H1 (cell line): Measurements from ENCODE around the gene BSDC1. TPM values are rescaled to one million over a fixed set of nuclear protein-coding genes. Genes with fewer than 3 reads are reported as not detected.

ENCODE experiments used
- CTCF ChIA-PET: fragments of 300-600 bp; sonication (Branson Sonifier 250); formaldehyde crosslinking; loops from one replicate; lab custom pipeline; 2021; ENCODE audit not compliant: partially characterized antibody; lab: Charles Lee
- POLR2A ChIA-PET: fragments of 300-600 bp; sonication (Branson Sonifier 250); formaldehyde crosslinking; loops from one replicate; lab custom pipeline; 2021; ENCODE audit warnings: inconsistent platforms; ENCODE audit not compliant: partially characterized antibody; lab: Charles Lee
- DNase-seq, 2 experiments: peaks; one replicate each; pipeline versions ENCODE4 v3.0.0 to v3.0.0-alpha.2; 2010 to 2022; ENCODE audit warnings: low spot score in 2 of 2, low read depth in 1 of 2, mixed read lengths in 1 of 2
- FAIRE-seq: peaks from 2 replicates; lab custom pipeline; 2011; peaks lifted over from hg19 to GRCh38; lab: Jason Lieb, UNC
- H2AFZ ChIP-seq: 2 replicates; pipeline ENCODE4 v1.8.1; 2012; ENCODE audit warnings: low read length, inconsistent platforms
- H2AK5ac ChIP-seq: 2 replicates; pipeline ENCODE4 v1.6.1; 2013; ENCODE audit warnings: low read depth, low read length
- H2BK120ac ChIP-seq: replicated peaks from 2 replicates; pipeline ENCODE3; 2013; ENCODE audit warnings: low read depth, low read length, inconsistent platforms
- H2BK12ac ChIP-seq: 2 replicates; pipeline ENCODE4 v1.6.1; 2013; ENCODE audit warnings: low read depth, low read length
- H2BK15ac ChIP-seq: 2 replicates; pipeline ENCODE4 v1.6.1; 2013; ENCODE audit warnings: low read length
- H2BK20ac ChIP-seq: 2 replicates; pipeline ENCODE4 v1.6.1; 2013; ENCODE audit warnings: low read length
- H2BK5ac ChIP-seq: 2 replicates; pipeline ENCODE4 v1.6.1; 2013; ENCODE audit warnings: low read depth, low read length
- H3K14ac ChIP-seq: 2 replicates; pipeline ENCODE4 v1.6.1; 2013; ENCODE audit warnings: inconsistent platforms; ENCODE audit not compliant: insufficient read length
- H3K18ac ChIP-seq: 2 replicates; pipeline ENCODE4 v1.6.1; 2013; ENCODE audit warnings: low read length; ENCODE audit errors: extremely low read depth
- H3K23ac ChIP-seq: 2 replicates; pipeline ENCODE4 v1.6.1; 2013; ENCODE audit warnings: inconsistent platforms; ENCODE audit not compliant: insufficient read length
- H3K23me2 ChIP-seq: 2 replicates; pipeline ENCODE4 v1.6.1; 2013; ENCODE audit warnings: low read depth, low read length
- H3K27ac ChIP-seq: 2 replicates; pipeline ENCODE4 v1.6.1; 2011; ENCODE audit warnings: low read depth, low read length, inconsistent platforms
- H3K27me3 ChIP-seq, 4 experiments: replicated peaks in 1 of 4; 1 replicate in 1 of 4; 2 replicates in 3 of 4; pipeline versions ENCODE4 v1.6.1 to v1.8.1; 2011 to 2013; ENCODE audit warnings: low read length in 3 of 4, mild to moderate bottlenecking in 3 of 4, inconsistent platforms in 2 of 4, mixed read lengths in 2 of 4, moderate library complexity in 1 of 4; ENCODE audit not compliant: control insufficient read depth in 3 of 4, insufficient read depth in 3 of 4; ENCODE audit errors: extremely low read depth in 1 of 4
- H3K36me3 ChIP-seq, 4 experiments: 2 replicates each; pipeline versions ENCODE4 v1.6.1 to v1.8.1; 2011 to 2013; ENCODE audit warnings: mild to moderate bottlenecking in 4 of 4, low read length in 3 of 4, moderate library complexity in 2 of 4, control low read depth in 1 of 4, inconsistent platforms in 1 of 4; ENCODE audit not compliant: insufficient read depth in 4 of 4, control insufficient read depth in 2 of 4
- H3K4ac ChIP-seq: replicated peaks from 2 replicates; pipeline ENCODE3; 2013; ENCODE audit warnings: low read length, low read depth, mixed read lengths, inconsistent platforms; ENCODE audit not compliant: insufficient read length
- H3K4me1 ChIP-seq, 4 experiments: replicated peaks in 1 of 4; 1 replicate in 1 of 4; 2 replicates in 3 of 4; pipeline versions ENCODE4 v1.6.1 to v1.8.1; 2011 to 2013; ENCODE audit warnings: low read length in 3 of 4, inconsistent platforms in 2 of 4, mixed read lengths in 1 of 4; ENCODE audit not compliant: insufficient read depth in 4 of 4, control insufficient read depth in 3 of 4
- H3K4me2 ChIP-seq, 2 experiments: 2 replicates each; pipeline versions ENCODE4 v1.6.1 to v1.8.1; 2011 to 2013; ENCODE audit warnings: low read depth in 2 of 2, low read length in 2 of 2, control low read depth in 1 of 2, inconsistent platforms in 1 of 2, mild to moderate bottlenecking in 1 of 2; ENCODE audit not compliant: insufficient read depth in 1 of 2
- H3K4me3 ChIP-seq, 4 experiments: fragments of 200-600, 300-600 bp in 1 of 4; sonication (generic), shearing (Covaris generic), sonication (Bioruptor Twin) in 1 of 4; 2 replicates each; pipeline versions ENCODE4 v1.5.1 to v1.8.1; 2011 to 2016; ENCODE audit warnings: low read length in 4 of 4, low read depth in 3 of 4, control low read depth in 2 of 4, inconsistent platforms in 2 of 4, mild to moderate bottlenecking in 2 of 4, mixed read lengths in 1 of 4, moderate library complexity in 1 of 4; ENCODE audit not compliant: insufficient read depth in 2 of 4; ENCODE audit errors: extremely low read depth in 1 of 4
- H3K56ac ChIP-seq: replicated peaks from 2 replicates; pipeline ENCODE3; 2013; ENCODE audit warnings: low read depth, mild to moderate bottlenecking, mixed read lengths, low read length, inconsistent platforms; ENCODE audit not compliant: insufficient read length
- H3K79me1 ChIP-seq: 2 replicates; pipeline ENCODE4 v1.6.1; 2013; ENCODE audit warnings: low read depth, low read length, control low read depth
- H3K79me2 ChIP-seq, 2 experiments: 2 replicates each; pipeline versions ENCODE4 v1.6.1 to v1.8.1; 2012 to 2013; ENCODE audit warnings: low read length in 2 of 2, mild to moderate bottlenecking in 2 of 2, inconsistent platforms in 1 of 2; ENCODE audit not compliant: insufficient read depth in 2 of 2, control insufficient read depth in 1 of 2
- H3K9ac ChIP-seq, 4 experiments: replicated peaks in 1 of 4; 1 replicate in 1 of 4; 2 replicates in 3 of 4; pipeline versions ENCODE4 v1.6.1 to v1.8.1; 2011 to 2013; ENCODE audit warnings: low read depth in 3 of 4, low read length in 3 of 4, control low read depth in 2 of 4, mild to moderate bottlenecking in 2 of 4, moderate library complexity in 2 of 4, inconsistent platforms in 1 of 4; ENCODE audit errors: extremely low read depth in 1 of 4
- H3K9me3 ChIP-seq, 2 experiments: 2 replicates each; pipeline versions ENCODE4 v1.6.1 to v1.8.1; 2012 to 2013; ENCODE audit warnings: mild to moderate bottlenecking in 2 of 2, moderate library complexity in 2 of 2, control low read depth in 1 of 2, inconsistent platforms in 1 of 2, low read depth in 1 of 2, low read length in 1 of 2, mixed read lengths in 1 of 2; ENCODE audit not compliant: insufficient read depth in 2 of 2
- H4K20me1 ChIP-seq, 2 experiments: replicated peaks in 1 of 2; 2 replicates each; pipeline versions ENCODE3 to v1.8.1; 2011 to 2013; ENCODE audit warnings: inconsistent platforms in 2 of 2, low read length in 2 of 2, mild to moderate bottlenecking in 1 of 2; ENCODE audit not compliant: insufficient read depth in 2 of 2, control insufficient read depth in 1 of 2
- H4K5ac ChIP-seq: 2 replicates; pipeline ENCODE4 v1.6.1; 2013; ENCODE audit warnings: low read length, low read depth, mixed read lengths, inconsistent platforms; ENCODE audit not compliant: insufficient read length
- H4K8ac ChIP-seq: 2 replicates; pipeline ENCODE4 v1.8.0; 2013; ENCODE audit warnings: mild to moderate bottlenecking, moderate library complexity, low read length, inconsistent platforms; ENCODE audit not compliant: insufficient read depth; ENCODE audit errors: extremely low read depth
- H4K91ac ChIP-seq: replicated peaks from 2 replicates; pipeline ENCODE3; 2013; ENCODE audit warnings: low read length, mixed read lengths, inconsistent platforms; ENCODE audit not compliant: insufficient read length
- ATF2 ChIP-seq: IDR thresholded peaks from 2 replicates; pipeline ENCODE4 v1.6.1; 2012; ENCODE audit warnings: low read length, inconsistent platforms
- CBX8 ChIP-seq: fragments of 300-800, 300-1000 bp; sonication (generic); IDR thresholded peaks from 2 replicates; pipeline ENCODE4 v1.7.1; 2016; ENCODE audit warnings: low read depth, low read length, borderline replicate concordance
- CEBPB ChIP-seq: IDR thresholded peaks from 2 replicates; pipeline ENCODE4 v1.6.1; 2012; ENCODE audit warnings: low read depth, low read length
- CHD1 ChIP-seq: IDR thresholded peaks from 2 replicates; pipeline ENCODE4 v1.6.1; 2012; ENCODE audit warnings: low read depth, low read length, improper control_type of control experiment
- CHD2 ChIP-seq: IDR thresholded peaks from 2 replicates; pipeline ENCODE4 v1.6.1; 2012; ENCODE audit warnings: low read length, improper control_type of control experiment
- FOSL1 ChIP-seq: IDR thresholded peaks from 2 replicates; pipeline ENCODE4 v1.6.1; 2011; ENCODE audit warnings: mild to moderate bottlenecking, low read depth, low read length, moderate library complexity; ENCODE audit not compliant: insufficient read depth
- JUN ChIP-seq: IDR thresholded peaks from 2 replicates; pipeline ENCODE4 v1.6.1; 2011; ENCODE audit warnings: low read depth, mild to moderate bottlenecking, improper control_type of control experiment, low read length
- KDM1A ChIP-seq: fragments of 200-600, 300-600 bp; sonication (generic); IDR thresholded peaks from 2 replicates; pipeline ENCODE4 v1.7.1; 2016; ENCODE audit warnings: mild to moderate bottlenecking, low read length, borderline replicate concordance
- PHF8 ChIP-seq: fragments of 200-600 bp; sonication (generic); conservative IDR thresholded peaks from 2 replicates; pipeline ENCODE4 v1.7.1; 2012; ENCODE audit warnings: low read depth, mild to moderate bottlenecking, inconsistent platforms, low read length, moderate library complexity
- POLR2AphosphoS5 ChIP-seq: IDR thresholded peaks from 2 replicates; pipeline ENCODE4 v1.6.1; 2011; ENCODE audit warnings: low read depth, low read length
- POU5F1 ChIP-seq: IDR thresholded peaks from 2 replicates; pipeline ENCODE4 v1.6.1; 2011; ENCODE audit warnings: low read depth, mild to moderate bottlenecking, low read length, moderate library complexity
- SP4 ChIP-seq: IDR thresholded peaks from 2 replicates; pipeline ENCODE4 v1.6.1; 2012; ENCODE audit warnings: low read length, inconsistent platforms
- TAF7 ChIP-seq: optimal IDR thresholded peaks from 2 replicates; pipeline ENCODE3; 2011; ENCODE audit warnings: low read depth, mild to moderate bottlenecking, inconsistent platforms, low read length, moderate library complexity, borderline replicate concordance
- WGBS, 2 experiments: shearing (Covaris generic) in 1 of 2; methylation state at CpG; one replicate each; pipeline versions ENCODE4 v1.1.6 to v1.1.7; 2013 to 2015; ENCODE audit warnings: low lambda C conversion rate in 2 of 2, mixed read lengths in 2 of 2, inconsistent platforms in 1 of 2, low coverage in 1 of 2, missing lambda C conversion rate in 1 of 2; ENCODE audit not compliant: insufficient replicate concordance in 2 of 2, insufficient coverage in 1 of 2, insufficient read length in 1 of 2; ENCODE audit errors: extremely low coverage in 1 of 2, missing lambda C conversion rate in 1 of 2; 5-methylcytosine and 5-hydroxymethylcytosine counted together
- polyA plus RNA-seq, 7 experiments: library from polyadenylated mRNA; depleted of rRNA in 3 of 7; stranded (reverse) in 5 of 7; unstranded in 2 of 7; fragments of >200 nt in 5 of 7; fragments of 200-250 nt in 2 of 7; gene quantifications; 1 replicate in 5 of 7; 2 replicates in 1 of 7; 4 replicates in 1 of 7; pipeline versions ENCODE4 v1.2.1 to v1.2.3, GENCODE V29; 2011 to 2013; ENCODE audit warnings: missing spikeins in 2 of 7, mixed read lengths in 2 of 7
- total RNA-seq: library from RNA; stranded (reverse); fragmentation: NEBNext Ultra II Directional; extraction: Animal tissue kit (Norgen Biotek cat#: 25700); gene quantifications from 2 replicates; pipeline ENCODE4 v1.2.1, GENCODE V29; 2021

The BSDC1 gene
- total and polyA plus RNA-seq, 2 of the 8 experiments (the other 6 are each of a cell fraction or from before 2014, with no cell fraction given), result 24.8 to 40.7 TPM

GRCh38 chr1:32388641-32389040 is 5.6 kb downstream of the BSDC1 start:
- Histone ChIP-seq H2BK5ac (no peak overlapping the region), H3K4me2 (no peak overlapping the region), H3K9me3 (no peaks in the 10 kb centered on the region), H4K5ac (no peak overlapping the region), H4K20me1 (peaks cover 0 to 10% of the 10 kb centered on the region in 2 experiments), H3K4me3 (no peak overlapping the region), H2BK120ac (no peak overlapping the region), H3K23ac (no peak overlapping the region), H3K36me3 (peaks cover 13 to 39% (median 31%) of the 10 kb centered on the region in 4 experiments; a peak in 7 of 8 replicates), H3K27ac (no peak overlapping the region), H3K4me1 (peaks cover 0 to 7% (median 2%) of the 10 kb centered on the region in 4 experiments; a peak in 4 of 7 replicates), H3K4ac (no peak overlapping the region), H2AK5ac (no peak overlapping the region), H3K14ac (no peak overlapping the region), H3K27me3 (no peaks in the 10 kb centered on the region), H4K91ac (no peak overlapping the region), H4K8ac (no peak overlapping the region), H3K79me2 (peaks cover 4 to 31% of the 10 kb centered on the region in 2 experiments), H3K79me1 (peaks cover 7% of the 10 kb centered on the region), H3K56ac (no peak overlapping the region), H3K18ac (no peak overlapping the region), H2AFZ (no peak overlapping the region), H3K9ac (no peak overlapping the region), H2BK15ac (no peak overlapping the region), H3K23me2 (no peaks in the 10 kb centered on the region), H2BK20ac (no peak overlapping the region), H2BK12ac (no peak overlapping the region)
- DNase-seq (no peak), FAIRE-seq (no peak)
- ChIA-PET CTCF (interaction anchor here (0.8 to 1.9 kb wide), 3 partner anchors 12 to 140 kb away, joined by 3 to 7 read pairs (median 3); no protein-coding TSS in a partner anchor), POLR2A (interaction anchor here (1.1 to 1.8 kb wide), 4 partner anchors 16 to 188 kb away, joined by 3 to 6 read pairs (median 5); partner anchors contain the start of gene CCDC28B)
- 83% methylated on average over 3 of the region's 6 CpGs; no CpG with 5 or more reads in 1 of the 2 experiments for WGBS, 2 experiments
- no peak for TF ChIP-seq SP4
- no peak for TF ChIP-seq CBX8
- TF ChIP-seq FOSL1, result no peak
- no peak for TF ChIP-seq CEBPB
- no peak for TF ChIP-seq JUN
- TF ChIP-seq KDM1A, result no peak
- no peak for TF ChIP-seq TAF7
- TF ChIP-seq ATF2, result no peak
- no peak for TF ChIP-seq POLR2AphosphoS5
- no peak for TF ChIP-seq CHD2
- TF ChIP-seq POU5F1, result no peak
- no peak for TF ChIP-seq PHF8
- TF ChIP-seq CHD1, result no peak
